GM20000 (cell line): ENCODE measurements around the gene CLEC7A.

Experiments
- DNase-seq: peaks from one replicate; pipeline ENCODE4 v3.0.0; 2012; ENCODE audit warnings: low spot score
- CTCF ChIP-seq: IDR thresholded peaks from 2 replicates; pipeline ENCODE4 v1.5.1; 2012; ENCODE audit warnings: mild to moderate bottlenecking, control low read depth; ENCODE audit errors: extremely low read depth, missing control alignments

Gene CLEC7A

GRCh38 chr12:10067942-10068341 is 62.1 kb downstream of the CLEC7A start:
- no peak for TF ChIP-seq CTCF
- DNase-seq = no peak

- no peak for TF ChIP-seq CTCF
- DNase-seq = no peak
Measured at GRCh38 chr12:10067264-10067663, 62.7 kb downstream of the CLEC7A start.
